ENCODE results near the gene ARL14EPL. TPM values are rescaled to one million over a fixed set of nuclear protein-coding genes. Genes with fewer than 3 reads are reported as not detected.

The ARL14EPL gene
- total RNA-seq, 1 donor from 2014 or later, result not detected

GRCh38 chr5:116063950-116064349 lies 31.7 kb downstream of the ARL14EPL start:
- no peaks in the 10 kb centered on the region for H3K36me3 ChIP-seq
- no peak overlapping the region for H3K4me3 Mint-ChIP-seq
- DNase-seq (ENCODE audit: low spot score), result no peak
- H3K27me3 ChIP-seq, result no peaks in the 10 kb centered on the region
- no peaks in the 10 kb centered on the region for H3K4me1 ChIP-seq
- no peaks in the 10 kb centered on the region for H3K27me3 Mint-ChIP-seq (ENCODE audit: insufficient read depth, low read depth)
- peaks cover 3% of the 10 kb centered on the region for H3K4me1 Mint-ChIP-seq
- H3K27ac Mint-ChIP-seq, result no peak overlapping the region
- no peaks in the 10 kb centered on the region for H3F3A ChIP-seq (ENCODE audit: low read depth)
- H3K4me2 ChIP-seq, result no peak overlapping the region
- H3K9me3 ChIP-seq (ENCODE audit: low read depth), result no peaks in the 10 kb centered on the region
- H3K9ac ChIP-seq, result no peak overlapping the region
- no peak overlapping the region for H3K4me3 ChIP-seq
- H3K79me2 ChIP-seq (ENCODE audit: low read depth), result no peaks in the 10 kb centered on the region
- TF ChIP-seq CTCF (IDR thresholded peaks at IDR 0.05) (no peak), EZH2 (IDR thresholded peaks at IDR 0.05) (no peak), EZH2phosphoT487 (IDR thresholded peaks at IDR 0.05) (no peak)
- no peaks in the 10 kb centered on the region for H3K9me3 Mint-ChIP-seq
- no peaks in the 10 kb centered on the region for H4K20me1 ChIP-seq (ENCODE audit: low read depth)
- no peaks in the 10 kb centered on the region for H3K36me3 Mint-ChIP-seq
- no peak overlapping the region for H3K27ac ChIP-seq
- no peak overlapping the region for H2AFZ ChIP-seq (replicated peaks)

- H3K79me2 ChIP-seq (ENCODE audit: low read depth), result no peaks in the 10 kb centered on the region
- H3K9ac ChIP-seq, result no peak overlapping the region
- H3K36me3 ChIP-seq, result no peaks in the 10 kb centered on the region
- Mint-ChIP-seq H3K27ac (no peak overlapping the region), H3K4me3 (no peak overlapping the region), H3K4me1 (no peaks in the 10 kb centered on the region), H3K27me3 (ENCODE audit: insufficient read depth, low read depth) (no peaks in the 10 kb centered on the region), H3K9me3 (no peaks in the 10 kb centered on the region), H3K36me3 (no peaks in the 10 kb centered on the region)
- no peaks in the 10 kb centered on the region for H4K20me1 ChIP-seq (ENCODE audit: low read depth)
- H3K27me3 ChIP-seq, result no peaks in the 10 kb centered on the region
- peak; percentile 68 for DNase-seq (ENCODE audit: low spot score)
- H3K4me1 ChIP-seq, result no peaks in the 10 kb centered on the region
- H3K4me2 ChIP-seq, result no peak overlapping the region
- H3K9me3 ChIP-seq (ENCODE audit: low read depth), result no peaks in the 10 kb centered on the region
- H3K4me3 ChIP-seq, result no peak overlapping the region
- H2AFZ ChIP-seq (replicated peaks), result peak overlapping the region; percentile 65
- H3K27ac ChIP-seq, result no peak overlapping the region
- H3F3A ChIP-seq (ENCODE audit: low read depth), result no peaks in the 10 kb centered on the region
- TF ChIP-seq CTCF (IDR thresholded peaks at IDR 0.05) (peak; percentile 93), EZH2 (IDR thresholded peaks at IDR 0.05) (no peak), EZH2phosphoT487 (IDR thresholded peaks at IDR 0.05) (no peak)
These were observed 35.9 kb downstream of the ARL14EPL start for GRCh38 chr5:116068028-116068632.

GRCh38 chr5:116071211-116071610 lies 38.9 kb downstream of the ARL14EPL start:
- H3K9me3 ChIP-seq (ENCODE audit: low read depth), result no peaks in the 10 kb centered on the region
- TF ChIP-seq EZH2 (IDR thresholded peaks at IDR 0.05) (no peak), CTCF (IDR thresholded peaks at IDR 0.05) (no peak), EZH2phosphoT487 (IDR thresholded peaks at IDR 0.05) (no peak)
- H3K27ac Mint-ChIP-seq, result no peak overlapping the region
- no peaks in the 10 kb centered on the region for H3K27me3 ChIP-seq
- H4K20me1 ChIP-seq (ENCODE audit: low read depth), result no peaks in the 10 kb centered on the region
- no peaks in the 10 kb centered on the region for H3K36me3 Mint-ChIP-seq
- H3K4me3 ChIP-seq, result no peak overlapping the region
- H3F3A ChIP-seq (ENCODE audit: low read depth), result no peaks in the 10 kb centered on the region
- H2AFZ ChIP-seq (replicated peaks), result no peak overlapping the region
- no peak overlapping the region for H3K27ac ChIP-seq
- no peak overlapping the region for H3K4me3 Mint-ChIP-seq
- no peak overlapping the region for H3K4me2 ChIP-seq
- no peaks in the 10 kb centered on the region for H3K36me3 ChIP-seq
- DNase-seq (ENCODE audit: low spot score), result no peak
- H3K79me2 ChIP-seq (ENCODE audit: low read depth), result no peaks in the 10 kb centered on the region
- no peaks in the 10 kb centered on the region for H3K4me1 Mint-ChIP-seq
- H3K4me1 ChIP-seq, result no peaks in the 10 kb centered on the region
- no peaks in the 10 kb centered on the region for H3K27me3 Mint-ChIP-seq (ENCODE audit: insufficient read depth, low read depth)
- H3K9ac ChIP-seq, result no peak overlapping the region
- no peaks in the 10 kb centered on the region for H3K9me3 Mint-ChIP-seq

All from neural progenitor cell (in vitro differentiated cells).